ENCODE results near the gene PLCB2.

Gene PLCB2

DNA sequence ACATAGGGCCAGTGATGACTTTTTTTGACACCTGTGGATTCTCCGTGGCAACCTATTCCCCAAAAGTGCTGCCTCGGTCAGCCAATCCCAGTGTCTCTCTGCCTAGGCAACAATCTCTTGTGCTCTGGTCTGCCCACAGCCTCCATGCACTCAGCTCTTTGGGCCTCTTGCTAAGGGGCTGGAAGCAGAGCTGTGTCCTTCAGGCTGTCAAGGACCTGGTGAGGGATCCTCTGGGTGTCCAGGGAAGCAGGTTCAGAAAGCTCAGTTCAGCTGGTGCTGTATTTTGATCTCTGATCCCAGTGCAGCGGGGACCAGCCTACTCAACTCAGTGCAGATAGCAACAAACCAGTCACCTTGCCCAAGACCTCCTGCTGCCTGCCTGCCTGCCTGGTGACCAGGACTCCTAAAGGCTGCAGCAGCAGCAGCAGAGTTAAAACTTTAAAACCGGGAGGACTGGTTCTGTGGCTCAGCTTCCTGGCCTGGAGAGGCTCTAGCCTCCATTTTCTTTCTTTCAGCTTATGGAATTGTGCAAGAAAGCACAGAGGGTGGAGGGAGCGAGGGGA, 62.7 kb downstream of the PLCB2 start:
- TF ChIP-seq FOXP2 (optimal IDR thresholded peaks at IDR 0.05; ENCODE audit: control extremely low read depth, extremely low read length, insufficient read depth), result no peak
- no peak for TF ChIP-seq EZH2 (IDR thresholded peaks at IDR 0.05)
- no peak for TF ChIP-seq POLR2AphosphoS5 (IDR thresholded peaks at IDR 0.05; ENCODE audit: borderline replicate concordance, low read depth, low read length)
- Histone ChIP-seq H3K27ac (no peak overlapping the region), H3K4me3 (no peak overlapping the region), H3K9ac (ENCODE audit: insufficient read length) (no peak overlapping the region), H3K9me3 (ENCODE audit: low read depth, low read length) (no peaks in the 10 kb centered on the region), H3K36me3 (ENCODE audit: insufficient read depth, low read length) (no peaks in the 10 kb centered on the region)
- no peak for DNase-seq (ENCODE audit: low read depth, low spot score)

DNA sequence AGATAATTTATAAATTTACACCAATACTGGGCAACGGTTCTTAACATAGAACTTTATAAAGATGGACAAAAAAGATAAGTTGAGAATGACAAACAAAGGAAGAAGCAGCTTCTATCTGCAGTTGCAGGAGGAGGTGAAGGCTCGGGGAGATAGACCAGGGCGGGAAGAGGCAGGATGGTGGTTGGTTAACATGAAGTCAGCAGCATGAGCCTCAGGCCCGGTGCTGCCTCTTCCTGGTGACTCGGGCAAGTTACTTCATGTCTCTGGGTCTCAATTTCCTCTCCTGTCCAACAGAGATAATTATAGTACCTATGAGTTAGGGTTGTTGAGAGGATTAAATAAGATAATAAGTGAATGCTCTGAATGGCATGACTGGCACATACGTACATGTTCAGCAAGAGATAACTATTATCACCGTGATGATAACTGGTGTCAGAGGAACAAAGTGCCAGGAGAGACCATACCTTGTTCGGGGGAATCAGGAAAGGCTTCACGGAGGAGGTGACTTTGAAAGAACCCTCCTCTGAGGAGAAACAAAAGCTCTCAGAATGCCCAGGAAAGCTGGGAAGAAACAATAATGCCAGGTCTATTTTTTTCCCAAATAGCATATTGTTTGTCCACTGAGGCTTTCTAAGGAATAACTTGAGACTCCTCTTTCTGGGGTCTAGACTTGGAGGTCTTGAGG, 64.5 kb downstream of the PLCB2 start:
- Histone ChIP-seq H3K4me3 (no peak overlapping the region), H3K27ac (no peak overlapping the region), H3K9ac (ENCODE audit: insufficient read length) (no peak overlapping the region), H3K36me3 (ENCODE audit: insufficient read depth, low read length) (no peaks in the 10 kb centered on the region), H3K9me3 (ENCODE audit: low read depth, low read length) (no peaks in the 10 kb centered on the region)
- DNase-seq (ENCODE audit: low read depth, low spot score), result no peak
- no peak for TF ChIP-seq FOXP2 (optimal IDR thresholded peaks at IDR 0.05; ENCODE audit: control extremely low read depth, extremely low read length, insufficient read depth)
- TF ChIP-seq EZH2 (IDR thresholded peaks at IDR 0.05), result no peak
- TF ChIP-seq POLR2AphosphoS5 (IDR thresholded peaks at IDR 0.05; ENCODE audit: borderline replicate concordance, low read depth, low read length), result no peak

DNA sequence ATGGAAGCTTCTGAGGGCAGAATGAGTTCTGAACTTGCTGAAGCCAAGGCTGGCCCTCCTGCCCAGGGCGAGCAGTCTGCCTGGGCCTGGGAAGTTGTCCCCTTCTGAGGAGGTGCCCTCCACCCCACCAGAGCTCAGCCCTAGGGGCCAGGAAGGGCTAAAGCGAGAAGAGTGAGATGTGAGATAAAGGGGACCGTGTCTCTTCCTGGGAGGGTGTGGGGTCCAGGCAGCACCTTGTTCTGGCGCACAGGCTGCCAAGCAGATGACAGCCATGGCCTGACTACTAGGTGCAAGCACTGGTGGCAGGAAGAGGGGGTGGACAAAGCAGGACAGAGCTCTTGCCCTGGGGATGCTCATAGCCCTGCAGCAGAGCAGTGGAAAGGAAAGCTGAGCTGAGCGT, 65.1 kb downstream of the PLCB2 start:
- Histone ChIP-seq H3K9me3 (ENCODE audit: low read depth, low read length) (no peaks in the 10 kb centered on the region), H3K4me3 (no peak overlapping the region), H3K36me3 (ENCODE audit: insufficient read depth, low read length) (no peaks in the 10 kb centered on the region), H3K9ac (ENCODE audit: insufficient read length) (no peak overlapping the region), H3K27ac (no peak overlapping the region)
- TF ChIP-seq POLR2AphosphoS5 (IDR thresholded peaks at IDR 0.05; ENCODE audit: borderline replicate concordance, low read depth, low read length), result no peak
- TF ChIP-seq EZH2 (IDR thresholded peaks at IDR 0.05), result no peak
- TF ChIP-seq FOXP2 (optimal IDR thresholded peaks at IDR 0.05; ENCODE audit: control extremely low read depth, extremely low read length, insufficient read depth), result no peak
- no peak for DNase-seq (ENCODE audit: low read depth, low spot score)

DNA sequence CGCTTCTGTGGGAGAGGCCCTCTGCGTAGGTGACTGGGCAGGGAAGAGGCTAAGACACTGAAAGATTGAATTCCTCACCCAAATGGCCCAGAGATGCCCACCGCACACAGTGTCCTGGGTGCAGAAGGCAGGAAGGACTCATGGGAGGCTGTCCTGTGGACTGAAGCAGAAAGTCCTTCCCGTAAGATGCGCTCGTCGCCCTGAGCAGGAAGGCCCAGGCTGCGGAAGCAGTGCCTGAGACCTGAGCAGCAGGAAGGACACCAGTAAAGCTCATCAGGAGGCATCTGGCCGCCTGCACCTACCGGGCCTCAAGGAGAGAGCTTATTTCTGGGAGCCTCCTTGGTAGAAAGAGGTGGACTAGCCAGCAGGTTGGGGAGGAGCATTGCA, 65.5 kb downstream of the PLCB2 start:
- TF ChIP-seq FOXP2 (optimal IDR thresholded peaks at IDR 0.05; ENCODE audit: control extremely low read depth, extremely low read length, insufficient read depth) (no peak), EZH2 (IDR thresholded peaks at IDR 0.05) (no peak), POLR2AphosphoS5 (IDR thresholded peaks at IDR 0.05; ENCODE audit: borderline replicate concordance, low read depth, low read length) (no peak)
- H3K9me3 ChIP-seq (ENCODE audit: low read depth, low read length), result no peaks in the 10 kb centered on the region
- no peak overlapping the region for H3K27ac ChIP-seq
- no peak overlapping the region for H3K9ac ChIP-seq (ENCODE audit: insufficient read length)
- H3K36me3 ChIP-seq (ENCODE audit: insufficient read depth, low read length), result no peaks in the 10 kb centered on the region
- H3K4me3 ChIP-seq, result no peak overlapping the region
- no peak for DNase-seq (ENCODE audit: low read depth, low spot score)

DNA sequence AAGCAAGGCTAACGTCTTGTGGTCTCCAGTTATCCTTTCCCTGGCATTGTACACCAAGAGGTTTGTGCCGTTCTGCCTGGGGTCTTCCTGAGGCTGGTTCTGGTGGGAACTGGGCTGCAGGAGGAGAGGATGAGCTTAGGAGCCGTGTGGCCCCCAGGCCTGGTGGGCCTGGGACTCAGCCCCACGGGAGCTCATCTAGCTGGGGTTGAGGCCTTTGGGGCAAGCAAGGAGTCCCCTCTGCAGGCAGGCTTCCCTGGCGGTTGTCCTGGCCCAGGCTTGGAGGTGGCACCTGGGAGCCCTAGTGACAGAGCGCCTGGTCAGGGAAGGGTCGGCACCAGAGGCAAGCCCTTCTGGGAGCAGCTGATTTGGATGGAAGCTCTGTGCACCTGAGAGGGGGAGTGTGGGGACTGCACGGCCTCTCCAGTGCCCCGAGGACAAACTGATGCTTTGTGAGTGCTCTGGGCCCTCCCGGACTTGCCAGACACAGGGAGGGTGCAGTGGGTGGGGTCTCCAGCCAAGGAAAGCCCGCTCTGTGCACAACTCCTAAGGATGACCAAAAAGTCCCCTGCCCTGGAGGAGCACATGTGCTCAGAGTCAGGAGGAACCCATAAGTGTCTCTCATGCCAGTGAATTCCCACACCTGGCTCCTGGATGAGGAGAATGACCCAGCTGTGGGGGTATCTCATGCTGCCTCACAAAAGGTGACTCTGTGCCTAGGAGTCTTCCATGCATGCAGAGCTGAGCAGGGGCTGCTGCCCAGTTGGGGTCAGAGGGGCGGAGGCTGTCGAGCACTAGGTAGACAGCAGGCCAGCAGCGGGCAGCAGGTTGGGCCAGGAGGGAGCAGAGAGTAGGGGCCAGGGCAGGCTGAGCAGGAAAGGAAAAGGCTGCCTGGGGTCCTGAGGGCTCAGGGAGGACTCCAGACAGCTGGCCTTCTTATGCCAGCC, 66.2 kb downstream of the PLCB2 start:
- no peaks in the 10 kb centered on the region for H3K36me3 ChIP-seq (ENCODE audit: insufficient read depth, low read length)
- no peak for DNase-seq (ENCODE audit: low read depth, low spot score)
- no peak overlapping the region for H3K9ac ChIP-seq (ENCODE audit: insufficient read length)
- no peaks in the 10 kb centered on the region for H3K9me3 ChIP-seq (ENCODE audit: low read depth, low read length)
- TF ChIP-seq FOXP2 (optimal IDR thresholded peaks at IDR 0.05; ENCODE audit: control extremely low read depth, extremely low read length, insufficient read depth) (no peak), EZH2 (IDR thresholded peaks at IDR 0.05) (no peak), POLR2AphosphoS5 (IDR thresholded peaks at IDR 0.05; ENCODE audit: borderline replicate concordance, low read depth, low read length) (no peak)
- no peak overlapping the region for H3K27ac ChIP-seq
- H3K4me3 ChIP-seq, result no peak overlapping the region

DNA sequence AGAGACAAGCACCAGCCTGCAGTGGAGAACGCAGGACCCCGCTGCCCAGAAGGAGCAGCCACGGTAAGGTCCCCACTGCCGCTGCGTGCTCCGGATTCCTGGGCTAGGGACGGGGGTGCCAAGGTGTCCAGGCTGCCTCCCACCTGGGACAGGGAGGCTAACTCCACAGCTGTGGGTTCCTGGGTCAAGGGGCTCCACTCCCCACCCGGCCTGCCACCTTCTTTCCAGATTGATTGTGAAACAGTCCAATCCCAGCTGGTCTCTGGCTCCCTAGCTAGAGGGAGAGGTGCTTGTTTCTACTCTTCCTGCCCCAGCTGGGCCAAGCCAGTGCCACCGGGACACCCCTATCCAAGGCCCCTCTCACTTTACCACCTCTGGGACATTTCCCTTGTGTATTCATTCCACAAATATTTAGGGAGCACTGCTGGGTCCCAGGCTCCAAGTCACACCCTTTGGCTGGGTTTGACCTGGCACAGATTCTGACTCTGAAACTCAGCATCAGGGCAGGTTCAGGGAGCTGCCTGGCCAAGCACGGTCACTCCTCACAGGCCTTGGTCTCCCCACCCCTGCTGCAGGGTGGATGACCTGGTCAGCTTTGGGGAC, 67.0 kb downstream of the PLCB2 start:
- no peak for TF ChIP-seq FOXP2 (optimal IDR thresholded peaks at IDR 0.05; ENCODE audit: control extremely low read depth, extremely low read length, insufficient read depth)
- no peak for TF ChIP-seq POLR2AphosphoS5 (IDR thresholded peaks at IDR 0.05; ENCODE audit: borderline replicate concordance, low read depth, low read length)
- no peak for TF ChIP-seq EZH2 (IDR thresholded peaks at IDR 0.05)
- no peak for DNase-seq (ENCODE audit: low read depth, low spot score)
- no peak overlapping the region for H3K9ac ChIP-seq (ENCODE audit: insufficient read length)

DNA sequence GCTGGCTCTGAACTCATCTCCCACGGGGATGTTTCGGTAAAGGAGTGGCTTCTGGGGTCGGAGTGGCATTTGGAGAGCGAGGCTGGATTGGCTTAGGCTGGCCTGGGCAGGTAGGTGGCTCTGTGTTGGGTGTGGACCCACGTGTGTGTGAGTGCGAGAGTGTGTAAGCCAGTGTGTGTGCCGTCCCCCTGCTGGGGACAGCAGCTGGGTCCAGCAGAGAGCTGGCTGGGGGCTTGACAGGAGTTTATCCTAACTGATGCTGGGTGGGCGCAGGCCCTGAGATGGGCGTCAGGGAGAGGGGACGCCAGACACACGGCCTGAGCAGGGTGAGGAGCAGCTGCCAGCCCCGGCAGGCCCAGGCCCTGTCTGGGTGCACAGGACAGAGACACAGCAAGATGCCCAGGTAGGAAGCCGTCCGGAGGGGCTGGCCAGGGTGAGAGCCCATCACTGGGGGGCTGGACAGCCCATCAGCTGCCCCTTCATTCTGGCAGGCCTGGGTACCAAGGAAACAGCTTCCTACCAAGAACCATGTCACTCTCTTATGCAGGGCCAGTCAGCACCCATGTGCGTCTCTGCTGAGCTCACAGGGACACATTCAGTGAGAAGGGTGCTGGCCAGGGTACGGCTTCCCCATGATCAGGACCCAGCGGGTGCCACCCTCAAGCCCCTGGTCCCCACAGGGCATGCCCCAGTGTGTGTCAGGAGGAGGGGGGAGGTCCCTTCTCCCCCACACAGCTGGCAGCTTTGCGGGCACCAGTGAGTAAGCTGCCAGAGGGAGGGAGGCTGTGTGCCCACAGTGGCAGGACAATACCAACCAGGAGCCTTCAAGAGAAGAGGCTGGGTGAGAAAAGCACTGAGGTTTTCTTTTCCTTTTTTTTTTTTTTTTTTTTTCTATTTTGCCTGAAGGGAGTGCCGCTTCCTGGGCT, 67.8 kb downstream of the PLCB2 start:
- H3K9ac ChIP-seq (ENCODE audit: insufficient read length), result no peak overlapping the region

More for the DNA sequence above, 67.0 kb downstream of the PLCB2 start:
- Histone ChIP-seq H3K36me3 (ENCODE audit: insufficient read depth, low read length) (no peaks in the 10 kb centered on the region), H3K9me3 (ENCODE audit: low read depth, low read length) (no peaks in the 10 kb centered on the region), H3K4me3 (no peak overlapping the region), H3K27ac (no peak overlapping the region)

More for the DNA sequence above, 67.8 kb downstream of the PLCB2 start:
- no peak for TF ChIP-seq POLR2AphosphoS5 (IDR thresholded peaks at IDR 0.05; ENCODE audit: borderline replicate concordance, low read depth, low read length)
- TF ChIP-seq EZH2 (IDR thresholded peaks at IDR 0.05), result no peak
- no peak for TF ChIP-seq FOXP2 (optimal IDR thresholded peaks at IDR 0.05; ENCODE audit: control extremely low read depth, extremely low read length, insufficient read depth)
- H3K4me3 ChIP-seq, result peak overlapping the region; percentile 76; the same call in 1 of the 2 replicates
- H3K27ac ChIP-seq, result no peak overlapping the region
- no peaks in the 10 kb centered on the region for H3K36me3 ChIP-seq (ENCODE audit: insufficient read depth, low read length)
- no peak for DNase-seq (ENCODE audit: low read depth, low spot score)
- H3K9me3 ChIP-seq (ENCODE audit: low read depth, low read length), result no peaks in the 10 kb centered on the region
